NCI-H748 (cell line): ENCODE results near the gene SCN4B.

Experiments used
- DNase-seq: peaks from one replicate; lab custom pipeline; 2025; ENCODE audit not compliant: unreplicated experiment; lab: John Stamatoyannopoulos, UW

Gene SCN4B

GRCh38 chr11:118154641-118155040, 2.0 kb upstream of the SCN4B start:
- DNase-seq: no peak

GRCh38 chr11:118153976-118154375, 1.4 kb upstream of the SCN4B start:
- DNase-seq: no peak

- no peak for DNase-seq
These were observed 893 bp upstream of the SCN4B start for GRCh38 chr11:118153516-118153915.

- DNase-seq: peak; percentile 8
These were observed 537 bp downstream of the SCN4B start for GRCh38 chr11:118152020-118152551.

GRCh38 chr11:118151431-118151830, 1.2 kb downstream of the SCN4B start:
- DNase-seq: no peak

GRCh38 chr11:118149493-118149892, 3.1 kb downstream of the SCN4B start:
- no peak for DNase-seq

GRCh38 chr11:118148856-118149255, 3.8 kb downstream of the SCN4B start:
- no peak for DNase-seq

- no peak for DNase-seq
These were observed 4.4 kb downstream of the SCN4B start for GRCh38 chr11:118148240-118148639.

- DNase-seq: no peak
These were observed 5.1 kb downstream of the SCN4B start for GRCh38 chr11:118147502-118147901.

GRCh38 chr11:118146554-118146953, 6.1 kb downstream of the SCN4B start:
- DNase-seq: no peak

- DNase-seq: peak; percentile 84
These were observed 7.1 kb downstream of the SCN4B start for GRCh38 chr11:118145285-118146227.

GRCh38 chr11:118144301-118145268, 8.0 kb downstream of the SCN4B start:
- DNase-seq: no peak

- DNase-seq: no peak
These were observed 8.9 kb downstream of the SCN4B start for GRCh38 chr11:118143661-118144185.

- DNase-seq: peak; percentile 48
These were observed 9.8 kb downstream of the SCN4B start for GRCh38 chr11:118142809-118143208.

GRCh38 chr11:118142081-118142480, 10.5 kb downstream of the SCN4B start:
- DNase-seq: no peak

- no peak for DNase-seq
These were observed 13.0 kb downstream of the SCN4B start for GRCh38 chr11:118139578-118139977.

- no peak for DNase-seq
These were observed 13.7 kb downstream of the SCN4B start for GRCh38 chr11:118138839-118139420.

- DNase-seq: no peak
These were observed 15.8 kb downstream of the SCN4B start for GRCh38 chr11:118136801-118137200.

- DNase-seq: no peak
These were observed 16.3 kb downstream of the SCN4B start for GRCh38 chr11:118136341-118136740.

GRCh38 chr11:118135796-118136165, 16.8 kb downstream of the SCN4B start:
- no peak for DNase-seq
